HG02885 (cell line): ENCODE measurements around the gene CES1.
"Not testable (repeated sequence)": the region's sequence is repeated elsewhere in the genome, so short reads cannot be mapped to it uniquely, and the experiment has no call there.

Source experiments
- ATAC-seq: cut with Tn5 transposase; IDR thresholded peaks from one replicate; pipeline ENCODE4 v1.9.1; 2021; ENCODE audit warnings: mild to moderate bottlenecking; ENCODE audit not compliant: unreplicated experiment, poor library complexity

Gene CES1

DNA sequence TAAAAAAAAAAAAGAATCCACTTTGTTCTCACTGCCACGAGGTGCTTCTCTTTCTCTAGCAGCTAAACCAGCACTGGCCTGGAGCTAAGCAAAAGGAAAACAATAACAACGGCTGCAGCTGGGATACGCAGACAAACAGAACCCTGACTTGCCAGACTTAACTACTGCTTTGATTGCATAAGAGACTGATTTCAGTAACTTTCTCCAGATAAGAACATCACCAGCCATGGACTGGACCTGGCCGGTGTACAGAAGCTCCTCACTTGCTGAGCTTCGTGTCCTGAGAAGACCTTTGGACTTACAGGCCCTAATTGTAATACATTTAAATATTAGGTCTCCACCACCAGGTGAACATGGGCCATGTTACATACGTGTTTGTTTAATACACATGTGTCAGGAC is 27.8 kb downstream of the CES1 start:
- not testable (repeated sequence) for ATAC-seq

DNA sequence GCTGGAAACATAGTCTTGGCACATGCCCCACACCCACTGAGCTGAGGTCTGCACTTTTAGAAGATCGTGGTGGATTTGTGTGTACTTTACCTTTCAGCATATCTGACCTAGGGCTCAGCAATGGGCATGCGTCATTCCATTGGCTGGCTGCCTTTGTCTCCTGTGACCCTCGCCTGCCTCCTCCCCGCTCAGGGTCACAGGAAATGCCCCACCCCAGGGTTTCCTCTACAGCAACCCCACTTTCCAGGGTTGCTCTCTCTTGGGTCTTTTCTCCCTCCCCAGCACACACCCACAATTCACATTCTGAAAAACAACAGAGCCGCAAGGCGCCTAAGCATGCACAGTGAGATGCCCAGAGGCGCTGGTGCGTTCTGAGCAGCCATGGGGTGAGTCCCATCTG is 29.2 kb downstream of the CES1 start:
- not testable (repeated sequence) for ATAC-seq

DNA sequence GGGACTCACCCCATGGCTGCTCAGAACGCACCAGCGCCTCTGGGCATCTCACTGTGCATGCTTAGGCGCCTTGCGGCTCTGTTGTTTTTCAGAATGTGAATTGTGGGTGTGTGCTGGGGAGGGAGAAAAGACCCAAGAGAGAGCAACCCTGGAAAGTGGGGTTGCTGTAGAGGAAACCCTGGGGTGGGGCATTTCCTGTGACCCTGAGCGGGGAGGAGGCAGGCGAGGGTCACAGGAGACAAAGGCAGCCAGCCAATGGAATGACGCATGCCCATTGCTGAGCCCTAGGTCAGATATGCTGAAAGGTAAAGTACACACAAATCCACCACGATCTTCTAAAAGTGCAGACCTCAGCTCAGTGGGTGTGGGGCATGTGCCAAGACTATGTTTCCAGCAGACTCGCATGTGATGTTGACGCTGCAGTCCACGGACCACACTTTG is 39.9 kb downstream of the CES1 start:
- not testable (repeated sequence) for ATAC-seq

DNA sequence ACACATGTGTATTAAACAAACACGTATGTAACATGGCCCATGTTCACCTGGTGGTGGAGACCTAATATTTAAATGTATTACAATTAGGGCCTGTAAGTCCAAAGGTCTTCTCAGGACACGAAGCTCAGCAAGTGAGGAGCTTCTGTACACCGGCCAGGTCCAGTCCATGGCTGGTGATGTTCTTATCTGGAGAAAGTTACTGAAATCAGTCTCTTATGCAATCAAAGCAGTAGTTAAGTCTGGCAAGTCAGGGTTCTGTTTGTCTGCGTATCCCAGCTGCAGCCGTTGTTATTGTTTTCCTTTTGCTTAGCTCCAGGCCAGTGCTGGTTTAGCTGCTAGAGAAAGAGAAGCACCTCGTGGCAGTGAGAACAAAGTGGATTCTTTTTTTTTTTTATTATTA is 41.4 kb downstream of the CES1 start:
- ATAC-seq = not testable (repeated sequence)

DNA sequence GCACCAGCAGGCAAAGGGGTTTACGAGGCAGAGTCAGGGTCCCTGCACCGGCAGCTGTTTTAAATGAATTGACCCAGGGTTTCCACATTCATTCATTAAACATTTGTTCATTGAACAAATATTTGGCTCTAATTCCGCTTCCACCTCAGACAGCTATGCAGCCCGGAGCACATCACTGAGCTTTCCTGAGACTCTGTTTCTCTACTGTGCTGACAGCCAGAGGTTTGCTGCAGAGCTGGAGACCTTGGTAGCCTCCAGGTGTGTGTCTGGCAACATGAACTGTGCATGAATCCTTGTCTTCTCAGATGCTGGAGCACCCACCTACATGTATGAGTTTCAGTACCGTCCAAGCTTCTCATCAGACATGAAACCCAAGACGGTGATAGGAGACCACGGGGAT is 42.7 kb downstream of the CES1 start:
- not testable (repeated sequence) for ATAC-seq

DNA sequence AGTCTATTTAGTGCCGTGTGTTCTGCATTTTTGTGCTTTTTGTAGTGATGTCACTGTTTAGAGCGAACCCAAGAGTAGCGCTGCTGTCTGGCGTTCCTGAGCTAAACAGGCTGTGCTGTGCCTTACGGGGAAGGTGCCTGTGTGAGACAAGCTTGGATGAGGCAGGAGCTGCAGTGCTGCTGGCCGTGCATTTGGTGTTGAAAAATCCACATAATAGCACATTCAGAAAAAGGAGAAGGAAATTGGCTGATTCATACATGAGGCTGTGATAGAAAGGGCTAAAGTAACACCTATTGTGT is 50.2 kb downstream of the CES1 start:
- ATAC-seq = not testable (repeated sequence)

DNA sequence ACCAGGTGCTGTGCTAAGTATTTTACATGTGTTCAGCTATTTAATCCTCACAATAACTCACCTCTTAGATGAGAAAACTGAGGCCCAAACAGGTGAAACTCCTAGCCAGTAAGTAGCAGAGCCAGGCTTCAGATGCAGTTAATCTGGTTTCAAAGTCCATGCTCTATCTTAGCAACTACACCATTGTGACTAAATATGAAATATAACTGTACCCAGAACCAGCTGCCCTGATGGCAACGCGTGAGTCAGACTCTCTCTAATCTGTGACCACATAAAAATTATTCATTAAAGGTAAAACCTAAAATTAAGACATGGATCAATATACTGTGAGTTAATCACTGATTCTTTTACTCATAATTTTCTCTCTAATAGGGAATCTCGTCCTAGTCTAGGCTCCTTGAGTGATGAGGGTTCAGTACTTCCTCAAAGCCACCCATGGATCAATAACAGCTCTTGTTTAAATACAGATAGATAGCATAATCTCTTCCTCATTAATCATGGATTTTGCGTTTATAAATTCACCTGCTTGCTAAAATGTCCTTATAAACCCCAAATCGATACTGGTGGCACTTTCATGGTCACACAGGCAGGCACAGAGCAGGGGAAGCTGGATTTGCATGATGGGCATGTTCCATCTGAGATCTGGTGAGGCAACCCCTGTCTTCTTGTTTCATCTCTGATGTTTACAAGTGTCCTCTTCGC is 50.7 kb downstream of the CES1 start:
- ATAC-seq = not testable (repeated sequence)

DNA sequence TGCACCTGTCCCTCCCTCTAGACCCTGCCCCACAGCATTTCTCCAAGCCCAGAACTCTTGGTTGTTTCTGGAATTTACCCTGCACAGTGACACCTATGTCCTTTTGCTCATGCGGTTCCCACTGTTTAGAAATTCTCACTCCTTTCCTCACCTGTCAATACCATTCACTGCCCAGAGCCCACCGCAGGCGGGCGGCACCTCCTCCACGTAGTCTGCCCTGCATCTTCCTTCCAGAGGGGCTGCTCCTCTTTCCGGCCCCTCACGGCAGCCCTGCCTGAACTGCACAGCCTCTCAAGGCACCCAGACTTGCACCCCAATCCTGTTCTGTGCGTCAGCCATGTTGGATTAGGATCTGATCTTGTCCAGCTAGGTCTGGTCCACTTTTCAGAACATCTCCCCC is 51.4 kb downstream of the CES1 start:
- not testable (repeated sequence) for ATAC-seq

DNA sequence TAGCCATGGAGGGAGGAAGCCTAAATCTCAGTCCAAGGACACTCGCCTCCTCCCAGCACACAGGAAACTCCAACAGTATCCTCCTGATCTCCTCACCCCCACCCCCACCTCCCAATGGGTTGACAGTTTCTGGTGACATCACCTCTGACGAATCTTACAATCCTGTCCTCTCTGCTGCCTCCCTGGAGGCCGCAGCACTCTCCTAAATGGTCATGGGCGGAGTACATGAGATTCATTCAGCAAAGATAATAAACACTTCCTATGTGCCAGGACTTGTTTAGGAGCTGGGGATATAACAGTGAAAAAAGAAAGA is 52.8 kb downstream of the CES1 start:
- ATAC-seq = not testable (repeated sequence)

DNA sequence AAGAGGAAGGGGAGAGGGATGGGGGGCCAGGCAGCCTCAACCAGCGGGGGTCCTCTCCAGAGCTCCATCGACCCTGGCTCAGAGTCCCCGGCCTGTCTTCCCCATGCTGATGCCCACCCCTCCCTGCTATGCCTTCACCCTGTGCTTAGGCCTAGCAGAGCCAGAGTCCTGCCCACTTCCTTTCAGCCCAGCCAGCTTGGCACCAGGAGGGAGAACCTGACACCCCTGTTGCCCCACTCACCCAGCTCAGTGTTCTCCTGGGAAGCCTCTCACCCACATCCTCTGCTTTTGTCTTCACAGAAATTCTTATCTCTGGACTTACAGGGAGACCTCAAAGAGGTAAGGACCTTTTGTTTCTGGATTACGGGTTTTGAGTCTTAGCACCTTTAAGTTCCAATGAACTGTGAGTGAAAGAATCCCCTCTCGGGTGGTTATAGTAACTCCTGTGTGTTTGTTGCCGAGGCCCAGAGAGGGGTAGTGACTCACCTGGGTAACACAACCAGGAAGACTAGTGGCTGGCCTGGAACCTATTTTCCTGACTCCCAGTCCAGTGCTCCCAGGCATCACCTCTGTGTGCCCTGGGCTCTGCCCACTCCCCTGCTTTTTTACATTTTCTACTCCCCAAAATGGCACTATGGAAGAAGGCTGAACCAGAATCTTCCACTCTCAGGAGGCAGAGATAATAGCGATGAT is 53.3 kb downstream of the CES1 start:
- ATAC-seq = no peak

DNA sequence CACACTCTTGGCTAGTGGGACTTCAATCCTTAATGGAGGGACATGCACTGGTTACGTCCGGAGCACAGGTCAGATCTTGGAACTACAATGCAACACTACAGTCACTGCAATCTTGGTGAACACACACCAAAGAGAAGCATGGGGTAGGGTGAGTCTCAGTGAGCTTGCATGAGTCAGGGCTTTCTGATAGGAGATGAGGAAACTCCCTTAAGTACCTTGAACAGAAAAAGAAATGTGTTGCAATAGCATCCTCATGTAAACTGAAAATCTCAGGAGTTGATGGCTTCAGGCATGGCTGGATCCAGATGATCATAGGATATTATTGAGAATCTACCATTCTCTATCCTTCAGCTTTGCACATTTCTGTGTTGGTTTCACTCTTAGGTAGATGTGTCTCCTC is 54.1 kb downstream of the CES1 start:
- no peak for ATAC-seq

DNA sequence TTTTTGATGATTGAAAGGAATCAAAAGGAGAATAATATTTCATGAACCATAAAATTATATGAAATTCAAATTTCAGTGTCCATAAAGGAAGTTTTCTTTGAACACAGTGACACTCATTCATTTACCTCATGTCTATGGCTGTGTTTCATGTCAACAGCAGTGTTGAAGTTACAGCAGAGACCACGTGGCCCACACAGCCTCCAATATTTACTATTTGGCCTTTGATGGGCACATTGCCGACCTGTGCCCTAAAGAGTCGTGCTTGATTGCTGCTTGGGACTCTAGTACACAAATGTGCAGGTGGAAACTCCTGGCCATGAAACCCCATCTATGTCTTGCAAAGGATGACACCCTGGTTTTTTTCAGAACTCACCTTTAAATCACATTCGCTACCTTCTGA is 57.0 kb downstream of the CES1 start:
- no peak for ATAC-seq

DNA sequence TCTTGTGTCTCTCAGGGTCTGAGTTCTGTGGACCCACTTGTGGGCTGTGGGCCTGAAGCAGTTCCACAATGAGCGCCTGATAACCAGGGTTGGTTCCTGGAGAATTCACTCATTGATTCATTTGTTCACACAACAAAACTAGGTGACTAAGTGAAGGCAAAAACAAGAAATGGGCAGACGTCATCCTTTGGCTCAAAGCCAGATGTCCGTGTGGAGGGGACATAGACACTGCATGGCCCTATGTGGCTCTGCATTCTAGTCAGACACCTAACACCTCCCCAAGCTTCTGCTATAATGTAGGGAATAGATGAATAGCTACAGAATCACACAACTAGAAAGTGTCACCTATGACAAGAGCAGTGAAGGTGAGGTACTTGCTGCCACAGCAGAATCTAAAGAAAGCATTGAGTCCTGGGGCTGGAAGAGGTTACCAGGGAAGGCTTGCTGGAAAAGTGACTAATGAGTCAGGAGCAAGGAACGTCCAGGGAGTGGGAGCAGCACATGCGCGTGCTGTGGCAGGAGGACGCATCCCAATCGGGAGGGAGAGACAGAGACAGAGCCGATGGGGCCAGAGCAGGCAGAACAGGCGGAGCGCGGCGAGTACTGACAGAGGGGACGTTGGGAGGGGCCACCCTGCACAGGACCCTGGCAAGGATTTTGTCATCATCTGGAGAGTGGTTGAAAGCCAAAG is 58.9 kb downstream of the CES1 start:
- no peak for ATAC-seq

DNA sequence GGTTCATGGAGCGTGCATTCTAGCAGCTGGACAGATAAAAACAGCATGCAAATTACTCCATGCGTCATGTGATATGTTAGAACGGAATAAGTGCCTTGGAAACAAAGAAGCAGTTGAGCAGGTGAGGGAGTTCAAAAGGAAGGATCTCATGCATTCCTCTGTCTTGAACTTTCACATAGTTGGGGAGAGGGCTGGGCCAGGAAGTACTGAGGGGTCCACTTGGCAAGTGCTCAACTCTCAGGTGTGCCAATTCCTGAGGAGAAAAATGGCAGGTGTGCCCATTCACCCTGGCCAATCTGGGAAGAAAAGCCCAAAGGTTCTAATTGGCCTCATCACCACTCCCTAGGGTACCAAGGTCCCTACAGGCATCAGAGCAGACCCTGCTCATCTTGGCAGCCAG is 67.7 kb downstream of the CES1 start:
- no peak for ATAC-seq

DNA sequence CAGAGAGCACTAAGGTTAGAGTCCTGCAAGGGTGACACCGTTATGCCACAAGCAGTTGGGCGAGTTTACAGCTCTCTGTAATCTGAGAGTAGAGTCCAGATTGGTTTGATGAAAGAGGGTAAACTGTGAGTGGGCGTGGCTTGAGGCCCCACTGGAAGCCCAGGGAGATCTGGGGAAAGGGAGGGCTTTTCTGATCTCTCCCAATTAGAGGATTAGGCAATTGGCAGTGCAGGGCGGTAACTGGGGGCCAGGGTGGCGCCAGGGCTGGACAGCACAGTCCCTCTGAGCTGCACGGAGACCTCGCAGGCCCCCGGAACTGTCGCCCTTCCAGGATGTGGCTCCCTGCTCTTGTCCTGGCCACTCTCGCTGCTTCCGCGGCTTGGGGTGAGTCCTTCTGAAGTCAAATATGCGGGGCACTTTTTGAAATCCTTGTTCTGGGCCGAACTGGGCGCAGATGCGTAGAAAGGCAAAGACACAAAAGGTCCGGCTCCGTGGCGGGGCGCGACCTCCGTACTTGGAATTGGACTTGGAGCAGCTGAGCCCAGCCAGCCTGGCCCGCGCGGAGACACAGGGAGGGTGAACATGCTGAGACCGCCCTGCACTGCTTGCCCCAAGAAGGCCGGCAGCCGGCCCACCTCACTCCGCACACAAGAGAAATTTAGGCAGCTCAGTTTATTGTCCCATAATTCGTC is 72.4 kb downstream of the CES1 start:
- ATAC-seq = no peak

DNA sequence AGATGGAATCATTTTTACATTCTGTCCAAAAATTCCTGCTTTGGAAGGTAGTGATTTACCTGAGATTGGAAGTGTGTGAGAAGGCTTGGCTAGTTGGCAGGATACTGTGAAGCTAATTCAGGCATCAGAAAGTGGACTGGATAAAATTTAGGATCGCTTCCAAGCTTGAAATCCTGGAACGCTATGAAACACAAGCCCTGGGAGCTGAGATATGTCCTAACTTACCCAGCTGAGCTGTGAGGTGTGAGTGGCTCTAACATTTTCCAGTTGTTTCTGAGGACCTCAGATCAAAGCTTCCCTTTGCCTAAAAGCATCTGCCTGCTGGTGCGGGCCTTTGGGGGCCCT is 73.0 kb downstream of the CES1 start:
- not testable (repeated sequence) for ATAC-seq

DNA sequence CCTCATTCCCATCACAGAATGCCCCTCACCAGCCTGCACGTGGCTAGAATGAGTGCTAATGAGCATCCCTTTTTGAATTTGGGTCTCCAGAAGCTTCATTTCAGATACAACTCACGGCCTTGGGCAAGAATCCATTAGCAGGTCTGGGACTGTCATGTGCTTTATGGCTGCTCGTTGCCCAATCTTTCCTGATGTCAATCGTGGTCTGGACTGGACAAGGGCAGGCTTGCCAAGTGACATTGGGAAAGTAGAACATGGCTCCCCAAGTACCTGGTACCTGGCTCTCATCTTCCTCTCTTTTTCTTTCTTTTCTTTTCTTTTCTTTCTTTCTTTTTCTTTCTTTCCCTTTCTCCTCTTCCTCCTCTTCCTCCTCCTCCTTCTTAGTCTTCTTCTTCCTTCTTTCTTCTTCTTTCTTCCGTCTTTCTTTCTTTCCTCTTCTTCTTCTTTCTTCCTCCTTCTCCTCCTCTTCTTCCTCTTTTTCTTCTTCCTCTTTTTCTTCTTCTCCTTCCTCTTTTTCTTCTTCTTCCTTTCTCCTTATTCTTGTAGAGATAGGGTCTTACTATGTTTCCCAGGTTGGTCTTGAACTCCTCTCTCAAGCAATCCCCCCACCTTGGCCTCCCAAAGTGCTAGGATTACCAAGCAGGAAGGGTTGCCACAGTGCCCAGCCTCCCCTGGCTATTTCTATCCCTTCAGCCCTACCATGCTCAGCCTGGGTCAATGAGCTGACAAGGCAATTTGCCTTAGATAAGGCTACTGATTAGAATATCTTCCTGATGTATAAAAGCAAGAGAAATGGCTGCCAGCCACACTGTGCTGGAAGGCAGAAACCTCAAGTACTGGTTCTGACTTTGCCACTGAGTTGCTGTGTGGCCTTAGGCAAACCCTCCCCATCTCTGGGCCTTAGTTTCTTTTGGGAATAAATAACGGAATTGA is 75.0 kb downstream of the CES1 start:
- not testable (repeated sequence) for ATAC-seq

DNA sequence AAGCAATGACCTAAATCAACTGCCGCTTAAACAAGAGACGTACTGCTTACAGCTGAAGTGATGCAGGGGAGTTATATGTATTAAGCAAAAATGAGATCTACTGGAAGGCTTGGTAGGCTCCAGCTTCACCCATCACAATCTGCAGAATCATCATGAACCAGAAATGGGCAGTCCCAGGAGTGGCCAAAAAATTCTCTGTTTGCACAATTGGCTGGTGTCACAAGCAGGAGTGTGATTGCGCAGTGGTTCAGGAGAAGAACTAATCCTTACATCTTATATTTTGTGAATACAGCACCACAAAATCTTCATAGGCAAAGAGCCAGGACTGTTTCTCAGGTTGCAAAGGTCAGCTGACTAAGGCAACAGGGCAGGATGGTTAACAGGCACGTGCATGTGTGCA is 75.9 kb downstream of the CES1 start:
- ATAC-seq = no peak

DNA sequence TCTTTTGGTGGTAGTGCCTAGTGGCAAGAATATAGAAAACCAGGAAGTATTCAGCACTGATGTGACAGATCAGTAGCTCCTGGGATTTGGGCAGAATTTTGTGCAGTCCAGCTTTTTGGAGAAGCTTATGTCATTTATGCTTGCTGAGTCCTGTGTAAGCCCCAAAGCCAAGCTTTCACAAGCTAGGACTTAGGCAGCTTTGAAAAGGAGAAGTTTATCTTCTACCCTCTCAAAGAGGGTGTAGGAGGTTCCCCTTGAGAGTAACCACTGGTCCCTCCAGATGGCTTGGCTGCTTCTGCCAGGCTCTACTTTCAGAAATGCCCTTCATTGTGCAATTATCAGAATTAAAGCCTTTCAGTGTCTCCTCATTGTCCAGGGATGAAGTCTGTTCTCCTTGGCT is 78.8 kb downstream of the CES1 start:
- no peak for ATAC-seq

DNA sequence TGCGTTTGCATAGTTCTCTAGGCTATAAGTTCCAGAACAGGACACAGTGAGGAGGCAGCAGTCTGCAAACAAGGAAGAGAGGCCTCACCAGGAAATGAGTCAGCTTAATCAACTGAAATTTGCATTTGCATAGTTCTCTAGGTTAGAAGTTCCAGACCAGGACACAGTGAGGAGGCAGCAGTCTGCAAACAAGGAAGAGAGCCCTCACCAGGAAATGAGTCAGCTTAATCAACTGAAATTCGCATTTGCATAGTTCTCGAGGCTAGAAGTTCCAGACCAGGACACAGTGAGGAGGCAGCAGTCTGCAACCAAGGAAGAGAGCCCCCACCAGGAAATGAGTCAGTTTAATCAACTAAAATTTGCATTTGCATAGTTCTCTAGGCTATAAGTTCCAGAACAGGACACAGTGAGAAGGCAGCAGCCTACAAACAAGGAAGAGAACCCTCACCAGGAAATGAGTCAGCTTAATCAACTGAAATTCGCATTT is 79.7 kb downstream of the CES1 start:
- ATAC-seq = not testable (repeated sequence)
